M059J (cell line): ENCODE data around the gene KRTAP10-8. TPM values are rescaled to one million over a fixed set of nuclear protein-coding genes. Genes with fewer than 3 reads are reported as not detected.
"Not testable (repeated sequence)": the region's sequence is repeated elsewhere in the genome, so short reads cannot be mapped to it uniquely, and the experiment has no call there.

Experiments
- DNase-seq: peaks from one replicate; pipeline ENCODE4 v3.0.0-alpha.2; 2012; ENCODE audit warnings: low read depth
- total RNA-seq: library from RNA; depleted of rRNA; stranded (reverse); fragments of >200 nt; shearing (Covaris generic); gene quantifications from 2 replicates; pipeline ENCODE4 v1.2.3, GENCODE V29; 2014

The KRTAP10-8 gene
- total RNA-seq, 1 experiment from 2014 or later = not detected

DNA sequence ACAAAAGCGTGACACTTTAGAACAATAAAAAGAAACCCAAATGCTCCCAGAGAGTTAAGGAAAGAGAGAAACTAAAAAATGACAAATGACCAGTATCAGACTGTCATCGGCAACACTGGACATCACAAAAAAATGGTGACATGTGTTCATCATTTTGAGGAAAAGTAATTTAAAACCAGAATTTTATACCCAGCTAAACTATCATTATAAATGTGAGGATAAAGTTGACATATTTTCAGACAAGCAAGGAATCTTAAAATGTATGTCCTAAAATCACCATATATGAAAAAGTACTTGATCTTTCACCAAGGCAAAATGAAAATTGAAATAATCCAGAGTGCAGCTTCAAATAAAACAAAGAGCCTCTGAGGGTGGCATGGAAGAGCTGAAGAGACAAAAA, 33.0 kb downstream of the KRTAP10-8 start:
- DNase-seq = no peak

GRCh38 chr21:44646366-44647221, 34.7 kb downstream of the KRTAP10-8 start, which contains the start of gene KRTAP10-11:
KRTAP10-11 (plus strand) TSS chr21:44646414; CDS start chr21:44646459, 45 bp downstream.
- not testable (repeated sequence) for DNase-seq

GRCh38 chr21:44647222-44647552, 35.3 kb downstream of the KRTAP10-8 start:
- no peak for DNase-seq

GRCh38 chr21:44648557-44649311, 36.9 kb downstream of the KRTAP10-8 start:
- DNase-seq = no peak

DNA sequence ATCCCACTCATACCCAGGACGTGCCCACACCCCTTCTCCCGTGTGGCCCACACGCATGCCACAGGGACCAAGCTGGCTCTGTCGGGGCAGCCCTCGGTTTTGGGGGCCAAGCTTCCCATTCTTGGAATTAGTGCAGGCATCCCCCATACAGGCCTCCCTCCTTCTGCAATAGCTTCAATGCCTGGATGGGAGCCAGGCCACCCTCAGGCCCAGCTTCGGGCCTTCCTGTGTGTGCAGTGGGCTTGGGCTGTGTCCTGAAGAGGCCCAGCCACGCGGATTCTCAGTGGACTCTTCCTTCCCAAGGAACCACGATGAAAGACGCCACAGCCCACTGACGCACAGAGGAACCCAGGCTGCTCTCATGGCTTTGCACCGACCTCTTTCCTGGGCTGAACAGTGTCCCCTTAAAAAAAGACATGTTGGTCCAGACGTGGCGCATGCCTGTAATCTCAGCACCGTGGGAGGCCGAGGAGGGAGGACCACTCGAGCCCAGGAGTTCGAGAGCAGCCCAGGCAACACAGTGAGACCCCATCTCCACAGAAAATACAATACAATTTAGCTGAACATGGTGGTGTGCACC, 37.7 kb downstream of the KRTAP10-8 start:
- no peak for DNase-seq

- no peak for DNase-seq
Observed at GRCh38 chr21:44650265-44650972, 38.5 kb downstream of the KRTAP10-8 start.

- DNase-seq = no peak
Observed at GRCh38 chr21:44650973-44651675, 39.2 kb downstream of the KRTAP10-8 start.

- no peak for DNase-seq
Observed at GRCh38 chr21:44653123-44653522, 41.2 kb downstream of the KRTAP10-8 start.

DNA sequence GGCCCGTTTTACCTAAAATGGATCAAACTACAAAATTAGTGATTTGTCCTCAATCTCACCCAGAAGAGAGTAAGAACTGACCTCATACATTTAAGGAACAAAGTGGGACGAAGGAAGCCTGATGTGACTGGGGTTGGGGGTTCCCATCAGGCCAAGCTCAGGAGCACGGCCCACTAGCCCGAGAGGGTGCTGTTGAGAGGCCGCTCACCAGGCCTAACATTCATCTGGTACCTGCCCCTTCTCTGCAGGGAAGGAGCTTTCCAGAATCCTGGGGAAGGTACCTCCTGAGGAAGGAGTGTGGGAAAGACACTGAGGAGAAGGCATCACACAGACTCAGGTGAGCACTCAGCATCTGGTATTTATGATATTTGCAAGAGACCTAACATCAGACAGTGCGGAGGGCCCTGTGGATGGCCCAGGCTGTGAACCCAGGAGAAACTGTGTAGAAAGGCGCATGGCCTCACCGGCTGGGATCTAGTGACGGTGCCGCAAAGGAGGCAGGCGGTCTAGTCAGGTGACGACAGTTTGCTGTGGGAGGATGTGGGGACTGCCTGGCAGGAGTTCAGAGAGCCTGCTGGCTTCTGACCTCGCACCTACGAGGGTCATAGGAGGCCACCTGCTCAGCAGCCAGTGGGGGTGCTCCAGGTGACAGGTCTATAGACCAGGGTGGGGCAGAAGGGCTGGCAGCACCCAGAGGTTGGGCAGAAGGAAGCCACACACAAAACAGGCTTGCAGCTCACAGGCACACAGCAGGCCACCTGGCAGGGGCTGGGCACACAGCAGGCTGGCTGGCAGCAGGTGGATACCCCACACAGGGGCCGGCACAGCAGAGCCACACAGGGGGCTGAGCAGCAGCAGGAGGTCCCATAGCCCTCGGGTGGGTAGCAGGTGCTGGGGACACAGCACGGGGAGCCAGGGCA, 42.0 kb downstream of the KRTAP10-8 start:
- no peak for DNase-seq

DNA sequence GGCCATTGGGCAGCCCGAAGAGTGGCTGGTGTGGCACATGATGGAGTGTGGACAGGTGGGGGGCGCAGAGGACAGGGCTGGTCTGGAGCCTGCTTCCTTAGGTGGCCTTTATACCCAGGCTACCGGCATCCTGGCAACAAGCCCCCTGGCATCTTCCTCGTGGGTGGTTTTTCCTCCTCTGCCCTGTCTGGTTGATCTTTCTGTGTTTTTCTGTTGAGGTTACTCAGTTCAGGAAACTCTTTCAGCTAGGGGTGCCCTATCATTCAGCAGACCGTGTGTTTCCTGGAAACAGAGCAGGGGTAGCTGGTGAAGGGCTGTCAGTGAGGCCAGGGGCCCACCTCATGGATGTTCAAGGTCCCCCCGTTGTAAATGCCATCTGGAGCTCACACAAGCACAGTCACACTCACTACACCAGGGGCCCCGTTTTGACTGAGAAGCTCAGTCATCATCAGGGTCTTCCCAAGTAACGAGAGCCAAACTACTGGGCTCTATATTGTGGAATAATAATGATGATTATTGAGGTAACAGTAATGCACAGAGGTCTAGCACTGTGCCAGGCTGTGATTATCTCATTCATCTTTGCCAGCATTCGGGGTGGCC, 42.8 kb downstream of the KRTAP10-8 start, which contains the start of gene KRTAP12-4:
Gene KRTAP12-4 (minus strand): TSS at position 84 of the 600 bp plus-strand sequence. CDS start 45 bp downstream, at position 39.
- no peak for DNase-seq

DNA sequence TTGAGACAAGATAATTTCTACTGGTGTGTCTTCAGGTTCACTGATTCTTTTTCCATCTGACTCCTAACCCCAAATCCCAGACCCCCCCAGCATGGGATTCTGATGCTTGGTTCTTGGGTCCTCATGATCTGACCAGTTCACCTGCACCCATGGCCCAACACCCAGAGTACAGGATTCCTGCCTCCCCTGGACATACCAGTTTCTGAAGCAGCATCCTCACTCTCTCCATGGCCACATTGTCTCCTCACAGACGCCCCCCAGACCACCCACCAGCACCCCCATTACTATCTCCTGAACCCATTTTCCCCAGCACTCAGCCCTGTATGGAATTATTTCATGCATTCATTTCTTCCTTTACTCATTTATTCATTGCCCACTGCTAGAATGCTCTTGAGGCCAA, 45.0 kb downstream of the KRTAP10-8 start:
- no peak for DNase-seq

GRCh38 chr21:44657635-44658540, 46.0 kb downstream of the KRTAP10-8 start, which contains the start of gene KRTAP12-3:
KRTAP12-3 (plus strand) TSS chr21:44657932; CDS start chr21:44657980, 48 bp downstream.
- DNase-seq = peak; percentile 12

GRCh38 chr21:44658541-44658910, 46.6 kb downstream of the KRTAP10-8 start:
- DNase-seq = no peak

DNA sequence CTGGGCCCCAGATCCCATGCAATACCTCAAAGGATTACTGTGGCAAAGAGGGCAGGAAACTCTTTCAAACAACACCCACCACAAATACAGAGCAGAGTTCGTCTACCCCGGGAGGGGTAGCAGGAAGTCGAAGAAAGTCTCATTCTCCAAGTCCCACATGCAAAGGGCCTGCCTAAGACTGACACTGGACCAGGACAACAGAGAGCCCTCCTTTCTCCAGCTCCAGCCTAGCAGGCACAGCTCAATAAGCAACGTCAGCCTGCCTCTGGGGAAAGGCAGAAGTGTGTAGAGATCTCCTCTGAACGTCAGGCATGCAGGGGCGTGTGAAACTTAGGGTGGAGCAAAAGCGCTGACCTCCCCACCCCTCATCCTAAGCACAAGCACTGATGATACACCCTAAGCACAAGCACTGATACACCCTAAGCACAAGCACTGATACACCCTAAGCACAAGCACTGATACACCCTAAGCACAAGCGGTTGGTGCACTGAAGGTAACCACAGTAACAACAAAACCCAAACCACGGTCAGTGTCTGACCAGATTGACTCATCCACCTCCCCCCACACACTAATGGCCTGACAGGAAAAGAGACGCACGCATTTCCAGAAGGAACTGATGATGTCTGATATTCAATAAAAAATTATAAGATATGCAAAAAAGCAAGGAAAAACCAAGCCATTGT, 47.2 kb downstream of the KRTAP10-8 start:
- DNase-seq = peak; percentile 22

GRCh38 chr21:44661567-44661966, 49.7 kb downstream of the KRTAP10-8 start:
- DNase-seq = not testable (repeated sequence)
